Endothelial cell of umbilical vein (primary cell): ENCODE measurements around the gene PTH1R. TPM values are rescaled to one million over a fixed set of nuclear protein-coding genes. Genes with fewer than 3 reads are reported as not detected.

Experiments
- BruUV-seq: library from RNA; stranded (reverse); fragments of 400-500 nt; replicated peaks from 2 replicates; lab custom pipeline; 2021; lab: Mats Ljungman, UMichigan
- CTCF ChIA-PET: fragments of 300-600, 350-600 bp; sonication (Branson Sonifier 250); formaldehyde crosslinking; loops from one replicate; lab custom pipeline; 2021; ENCODE audit warnings: antibody characterized with exemption, inconsistent platforms; lab: Charles Lee
- POLR2A ChIA-PET: fragments of 300-600, 350-600 bp; sonication (Branson Sonifier 250); formaldehyde crosslinking; loops from one replicate; lab custom pipeline; 2021; ENCODE audit warnings: antibody characterized with exemption, inconsistent platforms; lab: Charles Lee
- DNase-seq: peaks from one replicate; pipeline ENCODE4 v3.0.0-alpha.2; 2011; ENCODE audit warnings: low read depth, low spot score
- FAIRE-seq: peaks from 2 replicates; lab custom pipeline; 2011; peaks lifted over from hg19 to GRCh38; lab: Jason Lieb, UNC
- H2AFZ ChIP-seq: 2 replicates; pipeline ENCODE4 v1.6.0; 2012; ENCODE audit warnings: low read depth, low read length, control low read depth, inconsistent platforms
- H3K27ac ChIP-seq: 2 replicates; pipeline ENCODE4 v1.5.1; 2011; ENCODE audit warnings: low read depth, mild to moderate bottlenecking, control low read depth, low read length, moderate library complexity; ENCODE audit not compliant: insufficient read depth
- H3K27me3 ChIP-seq, 2 experiments: 2 replicates each; pipeline versions ENCODE4 v1.6.0 to v1.6.1; 2011; ENCODE audit warnings: low read length in 2 of 2, mixed read lengths in 1 of 2; ENCODE audit not compliant: control insufficient read depth in 2 of 2, insufficient read depth in 2 of 2
- H3K36me3 ChIP-seq, 2 experiments: 2 replicates in 1 of 2; 3 replicates in 1 of 2; pipeline ENCODE4 v1.5.1; 2011; ENCODE audit warnings: low read length in 2 of 2, mild to moderate bottlenecking in 1 of 2, moderate library complexity in 1 of 2; ENCODE audit not compliant: control insufficient read depth in 2 of 2, insufficient read depth in 2 of 2; ENCODE audit errors: extremely low read depth in 1 of 2
- H3K4me1 ChIP-seq: 3 replicates; pipeline ENCODE4 v1.5.1; 2011; ENCODE audit warnings: mild to moderate bottlenecking, low read length; ENCODE audit not compliant: control insufficient read depth, insufficient read depth; ENCODE audit errors: extremely low read depth
- H3K4me2 ChIP-seq: 2 replicates; pipeline ENCODE4 v1.6.1; 2011; ENCODE audit warnings: low read length, control low read depth, mixed read lengths; ENCODE audit not compliant: insufficient read depth
- H3K4me3 ChIP-seq, 3 experiments: fragments of 200-600 bp in 1 of 3; sonication (generic), shearing (Covaris generic) in 1 of 3; replicated peaks in 1 of 3; 2 replicates each; pipeline ENCODE4 v1.5.1; 2011 to 2016; ENCODE audit warnings: control low read depth in 3 of 3, low read length in 3 of 3, mild to moderate bottlenecking in 2 of 3, inconsistent platforms in 1 of 3, low read depth in 1 of 3, moderate library complexity in 1 of 3; ENCODE audit not compliant: insufficient read depth in 1 of 3
- H3K79me2 ChIP-seq: 2 replicates; pipeline ENCODE4 v1.6.0; 2012; ENCODE audit warnings: low read length, inconsistent platforms; ENCODE audit not compliant: control insufficient read depth, insufficient read depth
- H3K9ac ChIP-seq: replicated peaks from 2 replicates; pipeline ENCODE3; 2011; ENCODE audit warnings: low read length, control low read depth; ENCODE audit not compliant: insufficient read depth; ENCODE audit errors: extremely low read depth
- H3K9me1 ChIP-seq: replicated peaks from 3 replicates; pipeline ENCODE4 v1.6.0; 2011; ENCODE audit warnings: mild to moderate bottlenecking, low read length; ENCODE audit not compliant: control insufficient read depth, insufficient read depth; ENCODE audit errors: extremely low read depth
- H3K9me3 ChIP-seq: replicated peaks from 2 replicates; pipeline ENCODE4 v1.5.1; 2012; ENCODE audit warnings: low read length, inconsistent platforms; ENCODE audit not compliant: control insufficient read depth, insufficient read depth
- H4K20me1 ChIP-seq: replicated peaks from 2 replicates; pipeline ENCODE3; 2011; ENCODE audit warnings: mild to moderate bottlenecking, low read length; ENCODE audit not compliant: control insufficient read depth, insufficient read depth; ENCODE audit errors: extremely low read depth
- CTCF ChIP-seq, 2 donors: IDR thresholded peaks; 1 replicate in 1 of 2; 2 replicates in 1 of 2; pipeline ENCODE4 v1.5.1; 2011; ENCODE audit warnings: low read length in 2 of 2, mild to moderate bottlenecking in 2 of 2, moderate library complexity in 2 of 2, control low read depth in 1 of 2, inconsistent platforms in 1 of 2, low read depth in 1 of 2; ENCODE audit not compliant: insufficient read depth in 1 of 2; ENCODE audit errors: extremely low read depth in 1 of 2
- EZH2 ChIP-seq: IDR thresholded peaks from 2 replicates; pipeline ENCODE4 v1.6.1; 2012; ENCODE audit warnings: borderline replicate concordance, low read depth, mild to moderate bottlenecking, moderate library complexity, low read length, inconsistent platforms; ENCODE audit not compliant: severe bottlenecking
- FOS ChIP-seq: IDR thresholded peaks from 2 replicates; pipeline ENCODE4 v1.6.1; 2011; ENCODE audit warnings: mild to moderate bottlenecking, low read length, moderate library complexity, borderline replicate concordance; ENCODE audit not compliant: insufficient read depth
- GATA2 ChIP-seq: IDR thresholded peaks from 2 replicates; pipeline ENCODE4 v1.7.0; 2011; ENCODE audit warnings: low read depth, mild to moderate bottlenecking, moderate library complexity, mixed read lengths, low read length; ENCODE audit not compliant: insufficient read length, insufficient read depth
- JUN ChIP-seq: IDR thresholded peaks from 2 replicates; pipeline ENCODE4 v1.6.1; 2011; ENCODE audit warnings: borderline replicate concordance, low read depth; ENCODE audit not compliant: insufficient read length, insufficient read depth
- MAX ChIP-seq: IDR thresholded peaks from 2 replicates; pipeline ENCODE4 v1.6.1; 2011; ENCODE audit not compliant: insufficient read depth, insufficient read length
- MYC ChIP-seq: IDR thresholded peaks from one replicate; pipeline ENCODE4 v1.6.1; 2011; ENCODE audit warnings: mild to moderate bottlenecking, low read depth, low read length
- POLR2A ChIP-seq: IDR thresholded peaks from 2 replicates; pipeline ENCODE4 v1.6.1; 2012; ENCODE audit warnings: low read depth, mild to moderate bottlenecking, control low read depth, low read length
- POLR2AphosphoS5 ChIP-seq: IDR thresholded peaks from 2 replicates; pipeline ENCODE4 v1.6.1; 2012; ENCODE audit warnings: low read depth, mild to moderate bottlenecking, control low read depth, low read length, moderate library complexity; ENCODE audit not compliant: insufficient read depth
- dilution Hi-C: fragments of 300-500 bp; cut with MboI; formaldehyde crosslinking; loops from one replicate; pipeline ENCODE4 v1.15.0; 2019; ENCODE audit warnings: low sequenced_read_pairs; ENCODE audit not compliant: extremely low pct_ligation_motif_present
- intact Hi-C: fragments of 100-400 bp; cut with micrococcal nuclease; formaldehyde crosslinking; loops from one replicate; pipeline ENCODE4 v1.10.0; 2022
- polyA plus RNA-seq, 4 experiments: library from polyadenylated mRNA; depleted of rRNA in 3 of 4; stranded (reverse) in 3 of 4; unstranded in 1 of 4; fragments of >200 nt; gene quantifications; 2 replicates each; pipeline versions ENCODE4 v1.2.1 to v1.2.3, GENCODE V29; 2011 to 2012; ENCODE audit warnings: missing spikeins in 1 of 4
- total RNA-seq: library from RNA; stranded (reverse); gene quantifications from 2 replicates; pipeline ENCODE4 v1.2.3, GENCODE V29; 2021

The PTH1R gene
- total and polyA plus RNA-seq, 2 donors (not counting 3 experiments of a cell fraction or from before 2014, with no cell fraction given), result 0.08 to 0.46 TPM

GRCh38 chr3:46934498-46935167 is 57.1 kb downstream of the PTH1R start:
- Histone ChIP-seq H3K27me3 (no peaks in the 10 kb centered on the region), H3K79me2 (peaks cover 61% of the 10 kb centered on the region), H3K9ac (peak overlapping the region; percentile 25), H3K4me2 (peak overlapping the region; percentile 26), H3K4me3 (no peak overlapping the region), H3K36me3 (peaks cover 0 to 6% of the 10 kb centered on the region in 2 experiments), H3K9me1 (no peaks in the 10 kb centered on the region), H4K20me1 (no peaks in the 10 kb centered on the region), H3K4me1 (peaks cover 67% of the 10 kb centered on the region), H2AFZ (no peak overlapping the region), H3K27ac (peak overlapping the region; percentile 87), H3K9me3 (no peaks in the 10 kb centered on the region)
- DNase-seq, result peak; percentile 32
- TF ChIP-seq MAX (no peak), POLR2A (no peak), POLR2AphosphoS5 (no peak), EZH2 (no peak), MYC (no peak), GATA2 (no peak), CTCF (IDR thresholded peaks at IDR 0.05; ENCODE audit: extremely low read depth in 1 of 2, insufficient read depth in 1 of 2, low read depth in 1 of 2, low read length in 2 of 2) (no peak), FOS (no peak), JUN (no peak)
- ChIA-PET POLR2A (interaction anchor here (0.6 to 1.6 kb wide), 3 partner anchors 10 to 42 kb away, joined by 3 to 11 read pairs (median 9); partner anchors contain the start of gene CCDC12), CTCF (interaction anchor here (1.0 to 2.5 kb wide), 17 partner anchors 10 to 67 kb away, joined by 3 to 37 read pairs (median 6); partner anchors contain the start of genes CCDC12 and NBEAL2)
- dilution Hi-C loops (no loop called here), intact Hi-C loops (loop anchor here (1.0 kb wide), 2 partner anchors 26 to 42 kb away; partner anchors contain the start of gene CCDC12)
- FAIRE-seq, result peak; percentile 69
- no TSS peak for BruUV-seq
